Mammary epithelial cell (primary cell): ENCODE data around the gene CTDSP1.

Experiments
- CTCF ChIP-seq, 2 donors: IDR thresholded peaks in 1 of 2; conservative IDR thresholded peaks in 1 of 2; 2 replicates each; pipeline ENCODE4 v1.5.1; 2011 to 2012; ENCODE audit warnings: inconsistent platforms in 2 of 2, low read length in 2 of 2, mild to moderate bottlenecking in 2 of 2, control low read depth in 1 of 2, low read depth in 1 of 2; ENCODE audit not compliant: insufficient read depth in 1 of 2; ENCODE audit errors: extremely low read depth in 1 of 2
- EZH2 ChIP-seq: IDR thresholded peaks from 2 replicates; pipeline ENCODE4 v1.6.1; 2012; ENCODE audit warnings: low read length, inconsistent platforms, borderline replicate concordance

- TF ChIP-seq CTCF (conservative IDR thresholded peaks at IDR 0.05 in 1 of 2, IDR thresholded peaks at IDR 0.05 in 1 of 2; ENCODE audit: extremely low read depth in 1 of 2, insufficient read depth in 1 of 2, low read depth in 1 of 2, low read length in 2 of 2) (no peak), EZH2 (no peak)
Observed at GRCh38 chr2:218406949-218407618, 7.4 kb downstream of the CTDSP1 start.
